Muscle of arm (tissue), 12 donors: ENCODE measurements around the gene SLC29A2. TPM values are rescaled to one million over a fixed set of nuclear protein-coding genes. Genes with fewer than 3 reads are reported as not detected.
"Not testable (repeated sequence)": the region's sequence is repeated elsewhere in the genome, so short reads cannot be mapped to it uniquely, and the experiment has no call there.

Experiments used
- DNase-seq: peaks from one replicate; pipeline ENCODE4 v3.0.0-alpha.2; 2013
- polyA plus RNA-seq, 12 donors: library from polyadenylated mRNA; unstranded; fragments of 120-200 nt; gene quantifications; one replicate each; pipeline ENCODE4 v1.2.1, GENCODE V29; 2013; ENCODE audit not compliant: insufficient read length in 12 of 12

Gene SLC29A2
- polyA plus RNA-seq, 12 donors: 13.7 to 38.4 (median 25.3) TPM; not detected in 1

- no peak for DNase-seq
Observed at GRCh38 chr11:66334605-66335442, 36.7 kb downstream of the SLC29A2 start.

- DNase-seq: no peak
Observed at GRCh38 chr11:66333896-66334604, 37.5 kb downstream of the SLC29A2 start.

GRCh38 chr11:66333220-66333877 is 38.2 kb downstream of the SLC29A2 start:
- DNase-seq: no peak

- no peak for DNase-seq
Observed at GRCh38 chr11:66332371-66333219, 39.0 kb downstream of the SLC29A2 start.

- DNase-seq: no peak
Observed at GRCh38 chr11:66331542-66332370, 39.8 kb downstream of the SLC29A2 start.

GRCh38 chr11:66330931-66331330 is 40.6 kb downstream of the SLC29A2 start:
- no peak for DNase-seq

- DNase-seq: no peak
Observed at GRCh38 chr11:66329165-66329673, 42.3 kb downstream of the SLC29A2 start.

GRCh38 chr11:66328302-66329144 is 43.0 kb downstream of the SLC29A2 start:
- peak; percentile 85 for DNase-seq

GRCh38 chr11:66328031-66328301 is 43.6 kb downstream of the SLC29A2 start:
- DNase-seq: no peak

- DNase-seq: no peak
Observed at GRCh38 chr11:66327171-66328030, 44.2 kb downstream of the SLC29A2 start.

GRCh38 chr11:66326261-66327111 is 45.1 kb downstream of the SLC29A2 start:
- no peak for DNase-seq

- no peak for DNase-seq
Observed at GRCh38 chr11:66325263-66325671, 46.3 kb downstream of the SLC29A2 start.

GRCh38 chr11:66324664-66325063 is 46.9 kb downstream of the SLC29A2 start:
- no peak for DNase-seq

- no peak for DNase-seq
Observed at GRCh38 chr11:66323684-66324083, 47.9 kb downstream of the SLC29A2 start.

GRCh38 chr11:66322732-66323427 is 48.7 kb downstream of the SLC29A2 start:
- no peak for DNase-seq

GRCh38 chr11:66321606-66322005 is 50.0 kb downstream of the SLC29A2 start:
- no peak for DNase-seq

- DNase-seq: not testable (repeated sequence)
Observed at GRCh38 chr11:66320748-66321147, 50.8 kb downstream of the SLC29A2 start.
